Trophoblast cell (in vitro differentiated cells and primary cell): Measurements from ENCODE around the gene INPP4A.
A peak's percentile ranks its signal among the peaks of the same experiment; 100 is the strongest.

Experiments used
- DNase-seq, 2 donors: peaks; one replicate each; pipeline ENCODE4 v3.0.0-alpha.2; 2016
- H2AFZ ChIP-seq: 2 replicates; pipeline ENCODE4 v1.6.1; 2013; ENCODE audit warnings: low read length, moderate library complexity, mild to moderate bottlenecking; ENCODE audit not compliant: insufficient read depth, poor library complexity
- H2AK5ac ChIP-seq: 2 replicates; pipeline ENCODE4 v1.6.1; 2013; ENCODE audit warnings: mild to moderate bottlenecking, low read length
- H2BK120ac ChIP-seq: 2 replicates; pipeline ENCODE4 v1.6.1; 2013; ENCODE audit warnings: low read length, mild to moderate bottlenecking, moderate library complexity; ENCODE audit not compliant: insufficient read depth, poor library complexity
- H2BK12ac ChIP-seq: 2 replicates; pipeline ENCODE4 v1.6.1; 2013; ENCODE audit warnings: mild to moderate bottlenecking, low read length, moderate library complexity
- H2BK5ac ChIP-seq: 2 replicates; pipeline ENCODE4 v1.6.1; 2013; ENCODE audit warnings: low read length, low read depth, moderate library complexity, mild to moderate bottlenecking; ENCODE audit not compliant: poor library complexity
- H3K14ac ChIP-seq: 2 replicates; pipeline ENCODE4 v1.6.1; 2013; ENCODE audit warnings: mild to moderate bottlenecking, low read length
- H3K18ac ChIP-seq: 2 replicates; pipeline ENCODE4 v1.6.1; 2013; ENCODE audit warnings: mild to moderate bottlenecking, low read length
- H3K23ac ChIP-seq: 2 replicates; pipeline ENCODE4 v1.6.1; 2013; ENCODE audit warnings: low read length
- H3K27ac ChIP-seq: 2 replicates; pipeline ENCODE4 v1.5.1; 2013; ENCODE audit warnings: low read depth, mild to moderate bottlenecking, inconsistent platforms, low read length, moderate library complexity
- H3K27me3 ChIP-seq: 2 replicates; pipeline ENCODE4 v1.6.1; 2013; ENCODE audit warnings: inconsistent platforms, mild to moderate bottlenecking, low read length, moderate library complexity; ENCODE audit not compliant: insufficient read depth
- H3K36me3 ChIP-seq, 2 experiments: 1 replicate in 1 of 2; 2 replicates in 1 of 2; pipeline ENCODE4 v1.6.1; 2013; ENCODE audit warnings: low read length in 2 of 2, mild to moderate bottlenecking in 2 of 2, moderate library complexity in 1 of 2; ENCODE audit not compliant: insufficient read depth in 2 of 2, control insufficient read depth in 1 of 2
- H3K4ac ChIP-seq: 2 replicates; pipeline ENCODE4 v1.6.1; 2013; ENCODE audit warnings: low read depth, mild to moderate bottlenecking, low read length, moderate library complexity
- H3K4me1 ChIP-seq, 2 experiments: 1 replicate in 1 of 2; 2 replicates in 1 of 2; pipeline ENCODE4 v1.6.1; 2013; ENCODE audit warnings: low read length in 2 of 2, mild to moderate bottlenecking in 2 of 2, moderate library complexity in 1 of 2; ENCODE audit not compliant: insufficient read depth in 2 of 2, control insufficient read depth in 1 of 2
- H3K4me2 ChIP-seq: 2 replicates; pipeline ENCODE4 v1.6.1; 2013; ENCODE audit warnings: inconsistent platforms, mild to moderate bottlenecking, low read length, moderate library complexity
- H3K4me3 ChIP-seq: 2 replicates; pipeline ENCODE4 v1.5.1; 2013; ENCODE audit warnings: mild to moderate bottlenecking, low read depth, low read length, inconsistent platforms
- H3K79me1 ChIP-seq: one replicate; pipeline ENCODE4 v1.6.1; 2013; ENCODE audit warnings: low read length
- H3K79me2 ChIP-seq: 2 replicates; pipeline ENCODE4 v1.6.1; 2013; ENCODE audit warnings: low read length, mild to moderate bottlenecking; ENCODE audit not compliant: control insufficient read depth, insufficient read depth, poor library complexity
- H3K9ac ChIP-seq: 2 replicates; pipeline ENCODE4 v1.6.1; 2013; ENCODE audit warnings: mild to moderate bottlenecking, low read length
- H3K9me3 ChIP-seq: 2 replicates; pipeline ENCODE4 v1.6.1; 2013; ENCODE audit warnings: low read depth, mild to moderate bottlenecking, control low read depth, inconsistent platforms, low read length; ENCODE audit not compliant: insufficient read depth
- H4K12ac ChIP-seq: 2 replicates; pipeline ENCODE4 v1.6.1; 2013; ENCODE audit warnings: low read depth, mild to moderate bottlenecking, low read length, moderate library complexity
- H4K8ac ChIP-seq: 2 replicates; pipeline ENCODE4 v1.6.1; 2013; ENCODE audit warnings: low read depth, mild to moderate bottlenecking, low read length, moderate library complexity
- H4K91ac ChIP-seq: one replicate; pipeline ENCODE4 v1.6.1; 2013; ENCODE audit warnings: low read depth, mild to moderate bottlenecking, low read length, moderate library complexity
- WGBS: extraction: QIAGEN DNeasy Blood & Tissue Kit; methylation state at CpG from one replicate; pipeline ENCODE4 v1.1.7; 2013; ENCODE audit warnings: missing lambda C conversion rate; ENCODE audit not compliant: insufficient read length, insufficient coverage; ENCODE audit errors: extremely low coverage; 5-methylcytosine and 5-hydroxymethylcytosine counted together

INPP4A gene

GRCh38 chr2:98403878-98404277 is 40.8 kb upstream of the INPP4A start:
- no peak overlapping the region for H3K14ac ChIP-seq
- no peak overlapping the region for H3K23ac ChIP-seq
- H3K79me1 ChIP-seq: no peaks in the 10 kb centered on the region
- H3K4me3 ChIP-seq: no peak overlapping the region
- H4K12ac ChIP-seq: no peak overlapping the region
- H3K36me3 ChIP-seq: no peaks in the 10 kb centered on the region
- H4K8ac ChIP-seq: no peak overlapping the region
- H3K4me1 ChIP-seq: peaks cover 0 to 3% of the 10 kb centered on the region in 2 experiments
- no peak overlapping the region for H2BK120ac ChIP-seq
- H3K9me3 ChIP-seq: no peaks in the 10 kb centered on the region
- no peak overlapping the region for H2BK12ac ChIP-seq
- no peak overlapping the region for H3K18ac ChIP-seq
- no peak overlapping the region for H2AFZ ChIP-seq
- no peaks in the 10 kb centered on the region for H3K27me3 ChIP-seq
- no peaks in the 10 kb centered on the region for H3K79me2 ChIP-seq
- no peak for DNase-seq
- H2BK5ac ChIP-seq: no peak overlapping the region
- no peak overlapping the region for H4K91ac ChIP-seq
- H2AK5ac ChIP-seq: no peak overlapping the region
- H3K4me2 ChIP-seq: no peak overlapping the region
- no peak overlapping the region for H3K27ac ChIP-seq
- no peak overlapping the region for H3K4ac ChIP-seq
- no peak overlapping the region for H3K9ac ChIP-seq

GRCh38 chr2:98404556-98405250 is 40.0 kb upstream of the INPP4A start:
- Histone ChIP-seq H2BK12ac (no peak overlapping the region), H3K79me2 (no peaks in the 10 kb centered on the region), H2BK120ac (no peak overlapping the region), H3K27ac (no peak overlapping the region), H3K79me1 (no peaks in the 10 kb centered on the region), H4K8ac (no peak overlapping the region), H3K9me3 (no peaks in the 10 kb centered on the region), H3K36me3 (no peaks in the 10 kb centered on the region), H3K4me2 (no peak overlapping the region), H2BK5ac (no peak overlapping the region), H3K23ac (no peak overlapping the region), H3K4me3 (no peak overlapping the region), H2AFZ (no peak overlapping the region), H4K91ac (no peak overlapping the region), H3K4ac (no peak overlapping the region), H3K4me1 (peaks cover 0 to 3% of the 10 kb centered on the region in 2 experiments), H3K27me3 (no peaks in the 10 kb centered on the region), H4K12ac (no peak overlapping the region), H3K14ac (no peak overlapping the region), H3K9ac (no peak overlapping the region), H2AK5ac (no peak overlapping the region), H3K18ac (no peak overlapping the region)
- no CpG with 5 or more reads among the region's 2 CpGs for WGBS
- peak; percentile 87 to 90 for DNase-seq

- Histone ChIP-seq H3K4ac (no peak overlapping the region), H3K79me2 (no peaks in the 10 kb centered on the region), H4K91ac (no peak overlapping the region), H2BK5ac (no peak overlapping the region), H3K9me3 (no peaks in the 10 kb centered on the region), H4K8ac (no peak overlapping the region), H3K4me3 (no peak overlapping the region), H2AFZ (no peak overlapping the region), H3K23ac (no peak overlapping the region), H3K27ac (no peak overlapping the region), H2BK12ac (no peak overlapping the region), H3K79me1 (no peaks in the 10 kb centered on the region), H4K12ac (no peak overlapping the region), H3K14ac (no peak overlapping the region), H3K4me2 (no peak overlapping the region), H2AK5ac (no peak overlapping the region), H3K36me3 (no peaks in the 10 kb centered on the region), H3K27me3 (no peaks in the 10 kb centered on the region), H3K18ac (no peak overlapping the region), H3K9ac (no peak overlapping the region), H3K4me1 (peaks cover 0 to 3% of the 10 kb centered on the region in 2 experiments), H2BK120ac (no peak overlapping the region)
- no CpG with 5 or more reads among the region's 2 CpGs for WGBS
- DNase-seq: peak in 1 of 2 donors; percentile 26
Measured at GRCh38 chr2:98405301-98405700, 39.4 kb upstream of the INPP4A start.

- Histone ChIP-seq H3K27ac (no peak overlapping the region), H3K14ac (no peak overlapping the region), H4K12ac (no peak overlapping the region), H3K79me2 (no peaks in the 10 kb centered on the region), H3K4me2 (no peak overlapping the region), H3K27me3 (no peaks in the 10 kb centered on the region), H3K9me3 (no peaks in the 10 kb centered on the region), H2BK5ac (no peak overlapping the region), H3K4me1 (peaks cover 0 to 3% of the 10 kb centered on the region in 2 experiments), H3K36me3 (no peaks in the 10 kb centered on the region), H2AK5ac (no peak overlapping the region), H3K9ac (no peak overlapping the region), H2AFZ (no peak overlapping the region), H3K4me3 (no peak overlapping the region), H3K18ac (no peak overlapping the region), H4K8ac (no peak overlapping the region), H3K4ac (no peak overlapping the region), H2BK12ac (no peak overlapping the region), H3K23ac (no peak overlapping the region), H2BK120ac (no peak overlapping the region), H4K91ac (no peak overlapping the region), H3K79me1 (no peaks in the 10 kb centered on the region)
- no peak for DNase-seq
- no CpG with 5 or more reads among the region's 5 CpGs for WGBS
Measured at GRCh38 chr2:98408155-98408554, 36.5 kb upstream of the INPP4A start.
